Fibroblast of skin of right quadriceps (primary cell): ENCODE measurements around the gene RNASE13.

Source experiments
- DNase-seq: peaks from one replicate; pipeline ENCODE4 v3.0.0-alpha.2; 2013

Gene RNASE13

DNA sequence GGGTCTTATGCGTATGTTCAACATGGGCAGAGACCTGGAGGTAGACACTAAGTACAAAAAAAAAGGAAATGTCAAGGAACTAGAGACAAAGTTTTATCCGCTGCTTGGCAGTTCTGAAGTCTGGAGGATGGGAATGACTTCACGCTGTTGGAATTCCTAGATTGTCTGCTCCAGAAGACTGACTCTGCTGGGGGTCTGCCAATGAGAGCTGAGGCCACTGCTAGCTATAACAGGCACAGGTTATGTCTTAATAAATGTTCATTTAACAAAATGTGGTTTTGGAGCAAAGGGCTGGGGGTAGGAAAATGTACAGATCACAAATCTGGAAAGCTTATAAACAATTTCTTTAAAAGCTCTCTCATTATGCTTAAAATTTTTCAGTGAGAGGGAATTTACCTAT is 28.9 kb upstream of the RNASE13 start:
- peak; percentile 90 for DNase-seq

- DNase-seq, result no peak
These were observed 26.7 kb upstream of the RNASE13 start for GRCh38 chr14:21061347-21061668.

DNA sequence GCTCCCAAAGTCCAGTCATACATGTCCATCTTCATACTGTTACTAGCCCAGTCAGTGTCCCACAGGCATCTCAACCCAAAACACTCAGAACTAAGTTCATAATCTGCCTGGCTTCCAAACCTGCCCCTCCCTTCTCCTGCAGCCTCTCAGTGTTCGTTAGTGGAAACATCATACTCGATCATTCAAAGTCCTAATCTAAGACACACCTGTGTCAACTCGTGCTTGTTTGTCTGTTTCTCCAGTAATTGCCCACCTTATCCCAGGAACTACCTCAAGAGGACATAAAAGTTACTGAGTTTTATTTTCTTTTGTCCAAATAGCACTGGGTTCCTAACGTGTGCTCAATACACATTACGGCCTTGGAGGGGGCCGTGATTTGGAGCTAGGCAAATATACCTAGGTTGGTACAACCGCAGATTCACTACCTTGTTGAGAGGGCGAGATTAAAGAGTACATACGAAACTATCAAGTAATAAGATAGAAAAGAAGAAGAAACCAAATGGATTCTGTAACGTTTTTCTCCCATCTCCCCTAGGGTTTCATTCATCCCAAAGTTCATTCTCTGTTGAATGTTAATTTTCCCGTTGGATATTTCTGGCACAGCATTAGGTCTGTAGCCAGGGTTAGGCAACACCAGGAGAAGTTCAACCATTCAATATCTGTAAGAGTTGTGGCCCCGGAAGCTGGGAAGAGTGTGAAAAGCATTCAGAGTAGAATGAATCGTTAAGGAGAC is 26.2 kb upstream of the RNASE13 start:
- DNase-seq, result no peak

GRCh38 chr14:21059842-21060613 is 25.4 kb upstream of the RNASE13 start:
- peak; percentile 26 for DNase-seq

GRCh38 chr14:21058903-21059302 is 24.3 kb upstream of the RNASE13 start:
- DNase-seq, result no peak

DNA sequence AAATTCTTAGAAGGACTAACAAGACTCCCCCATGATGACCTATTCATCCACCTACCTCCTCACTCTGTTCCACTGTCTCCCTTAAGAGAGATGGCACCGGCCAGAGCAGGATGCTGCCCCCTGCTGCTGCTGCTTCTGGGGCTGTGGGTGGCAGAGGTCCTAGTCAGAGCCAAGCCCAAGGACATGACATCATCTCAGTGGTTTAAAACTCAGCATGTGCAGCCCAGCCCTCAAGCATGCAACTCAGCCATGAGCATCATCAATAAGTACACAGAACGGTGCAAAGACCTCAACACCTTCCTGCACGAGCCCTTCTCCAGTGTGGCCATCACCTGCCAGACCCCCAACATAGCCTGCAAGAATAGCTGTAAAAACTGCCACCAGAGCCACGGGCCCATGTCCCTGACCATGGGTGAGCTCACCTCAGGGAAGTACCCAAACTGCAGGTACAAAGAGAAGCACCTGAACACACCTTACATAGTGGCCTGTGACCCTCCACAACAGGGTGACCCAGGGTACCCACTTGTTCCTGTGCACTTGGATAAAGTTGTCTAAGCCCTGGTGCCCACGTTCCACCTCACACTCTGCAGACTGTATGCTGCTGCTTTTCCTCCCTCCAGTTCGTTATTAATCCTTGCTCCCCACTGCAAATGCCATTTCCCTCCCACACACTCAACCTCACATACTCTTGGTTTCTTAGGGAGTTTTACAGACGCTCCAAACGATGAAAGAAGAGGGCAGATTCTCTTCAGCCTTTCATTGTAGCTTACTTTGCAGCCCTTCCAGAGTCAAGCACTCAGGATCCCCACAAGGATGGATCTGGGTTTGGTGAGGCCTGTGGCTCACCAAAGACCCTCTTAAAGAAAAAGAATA is 23.4 kb upstream of the RNASE13 start, which contains the start of gene RNASE8:
TSS of gene RNASE8 (plus strand) at position 20 of the 873 bp plus-strand sequence. CDS start at position 91, 71 bp downstream.
- DNase-seq, result no peak

DNA sequence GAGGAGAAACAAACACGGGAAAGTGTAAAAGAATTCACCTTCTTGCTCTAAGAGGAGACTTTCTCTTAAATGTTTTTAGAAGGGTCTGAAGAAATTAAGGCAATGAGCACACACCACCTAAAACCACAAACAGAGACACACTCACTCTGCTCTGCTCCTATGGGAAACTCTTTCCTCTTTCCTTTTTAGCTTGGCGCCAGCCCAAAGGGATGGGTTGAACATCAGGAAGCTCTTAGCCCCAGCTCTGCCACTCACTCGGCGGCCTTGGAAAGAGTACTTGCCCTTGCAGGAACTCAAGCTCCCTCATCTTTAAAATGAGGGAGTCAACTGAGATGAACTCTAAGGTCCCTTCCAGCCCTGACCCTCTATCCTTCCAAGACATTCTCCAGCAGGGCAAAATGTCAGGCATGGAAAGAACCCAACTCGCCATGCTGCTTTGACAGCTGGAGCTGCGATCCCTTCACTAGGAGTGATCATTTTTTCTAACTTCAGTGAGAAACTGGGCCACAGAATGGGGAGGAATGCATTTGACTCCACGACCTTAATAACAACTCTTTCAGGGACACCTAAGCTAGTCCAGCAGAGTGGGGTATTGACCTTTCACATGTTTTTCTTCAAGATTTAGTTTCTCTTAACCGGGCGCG is 22.0 kb upstream of the RNASE13 start:
- DNase-seq, result peak; percentile 73

- DNase-seq, result no peak
These were observed 21.0 kb upstream of the RNASE13 start for GRCh38 chr14:21055432-21056117.

GRCh38 chr14:21054768-21055145 is 20.1 kb upstream of the RNASE13 start:
- DNase-seq, result no peak

DNA sequence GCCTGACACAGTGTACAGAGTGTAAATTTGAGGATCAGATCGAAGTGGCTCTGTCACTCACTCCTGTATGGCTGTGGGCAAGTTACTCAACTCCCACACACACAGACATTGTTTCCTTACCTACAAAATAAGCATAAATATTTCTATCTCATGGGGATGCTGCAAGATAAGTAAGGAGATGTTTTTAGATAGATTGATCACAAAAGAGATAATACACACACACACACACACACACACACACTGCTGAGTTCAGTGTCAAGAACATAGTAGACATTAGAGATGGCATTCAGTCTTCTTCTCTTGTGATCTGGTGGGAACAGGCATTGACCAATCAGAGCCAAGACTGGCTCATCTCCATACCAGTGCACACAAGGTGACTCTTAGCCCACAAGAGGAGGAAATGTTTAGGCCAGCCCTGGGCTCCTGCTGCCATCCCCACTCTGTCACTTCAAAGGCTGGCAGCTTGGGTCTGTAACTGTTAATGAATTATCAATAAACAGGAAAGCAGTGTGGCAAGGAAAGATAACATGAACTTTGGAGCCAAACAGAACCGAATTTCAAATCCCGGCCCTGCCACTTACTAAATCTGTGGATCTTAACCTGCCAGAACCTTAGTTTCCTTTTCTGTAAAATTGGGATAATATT is 19.6 kb upstream of the RNASE13 start:
- no peak for DNase-seq

- no peak for DNase-seq
These were observed 18.8 kb upstream of the RNASE13 start for GRCh38 chr14:21053184-21054122.

DNA sequence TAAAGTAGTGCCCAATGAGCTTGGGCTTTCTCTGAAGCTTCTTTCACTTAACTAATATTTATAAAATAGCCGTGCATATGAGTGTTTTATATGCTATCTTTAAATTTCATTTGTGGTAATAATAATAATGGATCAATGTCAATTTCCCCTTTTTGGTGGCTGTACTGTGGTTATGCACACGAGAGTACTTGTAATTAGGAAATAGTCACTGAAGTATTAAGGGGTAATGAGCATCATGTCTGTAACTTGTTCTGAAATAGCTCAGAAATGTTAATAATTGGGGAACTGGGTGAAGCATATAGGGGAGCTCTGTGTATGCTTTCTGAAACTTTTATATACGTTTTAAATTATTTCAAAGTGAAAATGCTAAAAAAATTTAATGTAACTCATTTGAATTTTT is 16.0 kb upstream of the RNASE13 start:
- DNase-seq, result no peak

DNA sequence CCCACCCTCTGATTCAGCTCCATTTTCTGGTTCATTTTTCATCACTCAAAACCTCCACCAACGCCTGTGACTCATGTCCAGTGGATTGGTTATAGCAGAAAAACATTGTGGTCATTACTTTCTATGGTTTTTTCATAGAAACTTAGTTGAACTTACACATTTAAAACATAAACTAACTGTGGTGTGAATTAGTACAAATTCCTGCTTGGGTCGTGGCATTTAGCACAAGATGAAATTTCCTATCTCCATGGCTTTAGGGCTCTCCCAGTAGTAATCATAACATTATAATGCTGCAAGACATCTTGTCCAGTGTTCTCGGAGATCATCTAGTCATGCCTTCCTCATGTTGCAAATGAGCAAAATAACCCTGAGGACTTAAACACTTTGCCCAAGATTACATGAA is 14.7 kb upstream of the RNASE13 start:
- DNase-seq, result peak; percentile 39

GRCh38 chr14:21048638-21049037 is 14.0 kb upstream of the RNASE13 start:
- no peak for DNase-seq

GRCh38 chr14:21047378-21047781 is 12.8 kb upstream of the RNASE13 start:
- peak; percentile 29 for DNase-seq

DNA sequence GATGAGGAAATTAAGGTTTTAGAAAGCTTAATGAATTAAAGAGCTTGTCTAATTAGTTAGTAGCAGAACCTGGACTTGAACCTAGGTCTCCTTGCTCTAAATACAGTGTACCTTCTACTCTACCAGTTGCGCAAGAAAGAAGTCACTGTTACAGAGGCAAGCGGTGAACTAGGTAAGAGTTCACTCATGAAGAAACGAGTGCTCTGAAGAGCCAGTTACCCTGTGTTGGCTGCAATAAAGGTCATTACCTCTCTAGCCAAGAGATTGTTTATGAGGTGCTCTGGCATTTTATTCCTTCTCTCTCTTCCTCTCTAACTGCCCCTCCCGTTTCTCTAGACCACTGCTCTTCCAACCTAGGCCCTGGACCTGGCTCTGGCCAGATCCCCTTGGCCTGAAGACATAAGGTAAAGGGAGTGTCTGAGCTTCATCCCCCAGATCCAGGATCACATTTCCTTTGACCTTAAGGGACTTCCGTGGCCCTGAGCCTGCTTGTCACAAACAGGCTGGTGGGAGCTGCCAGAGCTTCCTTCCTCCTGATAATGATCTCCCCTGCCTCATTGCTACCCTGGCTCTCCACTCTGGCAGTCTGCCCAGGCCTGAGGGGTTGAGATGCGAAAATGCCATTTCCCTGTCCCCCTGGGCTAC is 9.5 kb upstream of the RNASE13 start:
- no peak for DNase-seq

DNA sequence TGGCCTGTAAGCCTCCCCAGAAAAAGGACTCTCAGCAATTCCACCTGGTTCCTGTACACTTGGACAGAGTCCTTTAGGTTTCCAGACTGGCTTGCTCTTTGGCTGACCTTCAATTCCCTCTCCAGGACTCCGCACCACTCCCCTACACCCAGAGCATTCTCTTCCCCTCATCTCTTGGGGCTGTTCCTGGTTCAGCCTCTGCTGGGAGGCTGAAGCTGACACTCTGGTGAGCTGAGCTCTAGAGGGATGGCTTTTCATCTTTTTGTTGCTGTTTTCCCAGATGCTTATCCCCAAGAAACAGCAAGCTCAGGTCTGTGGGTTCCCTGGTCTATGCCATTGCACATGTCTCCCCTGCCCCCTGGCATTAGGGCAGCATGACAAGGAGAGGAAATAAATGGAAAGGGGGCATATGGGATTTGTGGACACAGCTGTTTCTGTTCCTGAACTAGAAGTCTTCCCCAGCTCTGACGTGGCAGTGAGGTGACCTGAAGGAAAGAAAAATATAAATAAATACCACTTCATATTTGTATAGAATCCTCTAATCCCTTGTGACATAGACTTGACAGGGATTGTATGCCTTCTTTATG is 8.9 kb upstream of the RNASE13 start:
- no peak for DNase-seq

GRCh38 chr14:21042918-21043317 is 8.3 kb upstream of the RNASE13 start:
- DNase-seq, result no peak

DNA sequence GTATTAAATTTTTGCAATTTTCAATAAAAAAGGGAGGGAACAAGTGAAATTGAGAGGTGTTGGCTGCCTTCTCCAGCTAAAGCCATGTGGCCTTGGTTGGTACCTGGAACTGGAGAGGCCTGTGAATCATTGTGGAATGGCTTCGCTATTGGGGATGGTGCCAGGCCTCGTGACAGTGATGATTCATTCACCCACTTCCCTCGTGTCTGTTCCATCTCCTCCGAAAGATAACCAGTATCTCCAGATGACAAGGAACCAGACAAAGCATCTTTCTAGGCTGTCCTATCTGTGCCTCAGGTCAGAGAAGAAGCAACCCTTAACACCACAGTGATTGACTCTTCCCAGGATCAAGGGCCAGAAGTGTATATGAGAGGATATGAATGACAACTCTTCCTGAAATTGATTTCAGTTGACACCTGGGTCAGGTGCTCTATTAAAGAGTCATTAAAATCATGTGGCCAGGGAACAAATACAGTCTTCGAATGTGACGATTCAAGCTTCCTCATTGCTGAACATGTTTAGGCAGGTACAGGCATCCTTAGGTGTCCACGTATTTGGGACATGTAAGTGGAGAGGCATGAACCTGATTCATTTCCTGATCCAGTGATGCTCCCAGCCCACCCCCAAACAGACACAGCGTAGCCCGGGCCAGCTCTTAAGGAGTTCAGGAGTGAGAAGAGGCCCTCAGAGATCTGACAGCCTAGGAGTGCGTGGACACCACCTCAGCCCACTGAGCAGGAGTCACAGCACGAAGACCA is 7.2 kb upstream of the RNASE13 start, which contains the start of gene RNASE7:
TSS of gene RNASE7 (plus strand) at position 687 of the 758 bp plus-strand sequence. CDS start 631 bp downstream, outside the sequence.
- no peak for DNase-seq
